HepG2 (cell line): ENCODE data around the gene HTR1D. TPM values are rescaled to one million over a fixed set of nuclear protein-coding genes. Genes with fewer than 3 reads are reported as not detected.

Experiments
- BRF2 ChIP-seq: sonication (generic); formaldehyde crosslinking; IDR thresholded peaks from 2 replicates; pipeline ENCODE4 v1.8.1; 2022; ENCODE audit warnings: mild to moderate bottlenecking, missing genetic modification reagents
- CCAR2 ChIP-seq: fragments of 200-400 bp; formaldehyde crosslinking; optimal IDR thresholded peaks from 2 replicates; pipeline ENCODE3; 2018; ENCODE audit warnings: low read depth, mild to moderate bottlenecking, low read length, moderate library complexity
- CREB3 ChIP-seq: sonication (generic); formaldehyde crosslinking; IDR thresholded peaks from 2 replicates; pipeline ENCODE4 v1.5.0; 2020; ENCODE audit warnings: missing genetic modification reagents
- FOXP1 ChIP-seq, 2 experiments: fragments of 450-650 bp in 1 of 2; IDR thresholded peaks; 2 replicates each; pipeline ENCODE4 v1.6.1; 2017 to 2018; ENCODE audit warnings: antibody characterized with exemption in 1 of 2
- HHEX ChIP-seq: IDR thresholded peaks from 2 replicates; pipeline ENCODE4 v1.6.1; 2016; ENCODE audit warnings: control low read depth
- NFRKB ChIP-seq: fragments of 450-650 bp; IDR thresholded peaks from 2 replicates; pipeline ENCODE4 v1.6.1; 2017
- NR0B2 ChIP-seq: sonication (generic); formaldehyde crosslinking; IDR thresholded peaks from 2 replicates; pipeline ENCODE4 v1.4.0; 2020; ENCODE audit warnings: mild to moderate bottlenecking, missing genetic modification reagents
- POLR2G ChIP-seq: fragments of 200-400 bp; formaldehyde crosslinking; IDR thresholded peaks from 2 replicates; pipeline ENCODE4 v1.6.1; 2018; ENCODE audit warnings: mild to moderate bottlenecking, low read depth, low read length, moderate library complexity
- RFX1 ChIP-seq: fragments of 450-650 bp; IDR thresholded peaks from 2 replicates; pipeline ENCODE4 v1.6.1; 2017
- SMARCE1 ChIP-seq: fragments of 450-650 bp; IDR thresholded peaks from 2 replicates; pipeline ENCODE4 v1.6.1; 2017; ENCODE audit warnings: borderline replicate concordance
- TFE3 ChIP-seq: IDR thresholded peaks from 2 replicates; pipeline ENCODE4 v1.6.1; 2016
- ZBTB1 ChIP-seq: sonication (generic); formaldehyde crosslinking; IDR thresholded peaks from 2 replicates; pipeline ENCODE4 v1.4.0; 2020; ENCODE audit warnings: missing genetic modification reagents, borderline replicate concordance
- ZBTB3 ChIP-seq: sonication (generic); formaldehyde crosslinking; IDR thresholded peaks from 2 replicates; pipeline ENCODE4 v1.4.0; 2020; ENCODE audit warnings: low read depth, mild to moderate bottlenecking, moderate library complexity, missing genetic modification reagents, borderline replicate concordance
- ZC3H4 ChIP-seq: sonication (generic); formaldehyde crosslinking; IDR thresholded peaks from 2 replicates; pipeline ENCODE4 v1.4.0; 2020; ENCODE audit warnings: missing genetic modification reagents, borderline replicate concordance
- ZMAT3 ChIP-seq: sonication (generic); formaldehyde crosslinking; conservative IDR thresholded peaks from 2 replicates; pipeline ENCODE4 v1.7.0; 2021; ENCODE audit warnings: missing genetic modification reagents
- ZNF264 ChIP-seq: sonication (generic); formaldehyde crosslinking; IDR thresholded peaks from 2 replicates; pipeline ENCODE4 v1.4.0; 2020; ENCODE audit warnings: missing genetic modification reagents
- ZNF441 ChIP-seq: sonication (generic); formaldehyde crosslinking; IDR thresholded peaks from 2 replicates; pipeline ENCODE4 v1.7.0; 2021; ENCODE audit warnings: missing genetic modification reagents, borderline replicate concordance
- ZNF512B ChIP-seq: sonication (generic); formaldehyde crosslinking; IDR thresholded peaks from 2 replicates; pipeline ENCODE4 v1.5.1; 2020; ENCODE audit warnings: missing genetic modification reagents, mild to moderate bottlenecking, borderline replicate concordance
- ZNF547 ChIP-seq: sonication (generic); formaldehyde crosslinking; IDR thresholded peaks from 2 replicates; pipeline ENCODE4 v1.5.1; 2020; ENCODE audit warnings: mild to moderate bottlenecking, missing genetic modification reagents
- ZNF563 ChIP-seq: sonication (generic); formaldehyde crosslinking; IDR thresholded peaks from 2 replicates; pipeline ENCODE4 v1.8.0; 2022; ENCODE audit warnings: mild to moderate bottlenecking, moderate library complexity, missing genetic modification reagents
- ZNF598 ChIP-seq: sonication (generic); formaldehyde crosslinking; IDR thresholded peaks from 2 replicates; pipeline ENCODE4 v1.5.1; 2020; ENCODE audit warnings: mild to moderate bottlenecking, missing genetic modification reagents, borderline replicate concordance
- ZNF616 ChIP-seq: sonication (generic); formaldehyde crosslinking; IDR thresholded peaks from 2 replicates; pipeline ENCODE4 v1.5.0; 2020; ENCODE audit warnings: low read depth, mild to moderate bottlenecking, missing genetic modification reagents
- ZNF709 ChIP-seq: sonication (generic); formaldehyde crosslinking; IDR thresholded peaks from 2 replicates; pipeline ENCODE4 v1.5.0; 2020; ENCODE audit warnings: mild to moderate bottlenecking, missing genetic modification reagents
- polyA plus RNA-seq, 8 experiments: library from polyadenylated mRNA; depleted of rRNA in 3 of 8; stranded (reverse) in 7 of 8; unstranded in 1 of 8; fragments of >200 nt; fragmentation: Illumina TruSeq in 4 of 8; extraction: Trizol in 4 of 8; gene quantifications; 2 replicates each; pipeline versions ENCODE4 v1.2.1 to v1.2.3, GENCODE V29; 2011 to 2016; ENCODE audit warnings: low read depth in 4 of 8, missing spikeins in 1 of 8, mixed read lengths in 1 of 8; ENCODE audit not compliant: insufficient read depth in 1 of 8
- total RNA-seq, 5 experiments: library from RNA; depleted of rRNA; stranded (reverse); fragments of >200 nt; fragmentation: Illumina TruSeq; extraction: Trizol; gene quantifications; 2 replicates each; pipeline ENCODE4 v1.2.3, GENCODE V29; 2016; ENCODE audit warnings: low read depth in 1 of 5

Gene HTR1D
- total and polyA plus RNA-seq, 2 of the 13 experiments (the other 11 are each of a cell fraction or from before 2014, with no cell fraction given), result 0.04 to 0.07 TPM

- TF ChIP-seq ZNF512B (CRISPR knock-in tag), result peak; percentile 24; the same call in 1 of the 2 replicates
- no peak for TF ChIP-seq HHEX (CRISPR knock-in tag)
- no peak for TF ChIP-seq FOXP1 (IDR thresholded peaks at IDR 0.05)
- no peak for TF ChIP-seq FOXP1 (CRISPR knock-in tag; IDR thresholded peaks at IDR 0.05)
- TF ChIP-seq ZNF598, result 0 out of 2 replicates have a peak, but pooled peaks have one; percentile 37
- TF ChIP-seq ZNF563 (CRISPR knock-in tag), result peak; percentile 73
- no peak for TF ChIP-seq BRF2 (CRISPR knock-in tag)
- TF ChIP-seq ZMAT3 (CRISPR knock-in tag), result peak; percentile 53; the same call in 1 of the 2 replicates
- 0 out of 2 replicates have a peak, but pooled peaks have one; percentile 61 for TF ChIP-seq ZNF441 (CRISPR knock-in tag)
- no peak for TF ChIP-seq ZC3H4 (CRISPR knock-in tag)
- 0 out of 2 replicates have a peak, but pooled peaks have one; percentile 76 for TF ChIP-seq ZNF709 (CRISPR knock-in tag)
- no peak for TF ChIP-seq CREB3
- no peak for TF ChIP-seq TFE3 (CRISPR knock-in tag)
- no peak for TF ChIP-seq ZBTB3 (CRISPR knock-in tag)
- no peak for TF ChIP-seq ZNF616 (CRISPR knock-in tag)
- no peak for TF ChIP-seq NFRKB
- TF ChIP-seq NR0B2 (CRISPR knock-in tag), result no peak
- TF ChIP-seq ZNF264 (CRISPR knock-in tag), result no peak
- peak; percentile 79 for TF ChIP-seq ZNF547 (CRISPR knock-in tag)
- TF ChIP-seq SMARCE1, result no peak
- no peak for TF ChIP-seq ZBTB1 (CRISPR knock-in tag)
- TF ChIP-seq POLR2G, result no peak
- no peak for TF ChIP-seq CCAR2
- no peak for TF ChIP-seq RFX1
Observed at GRCh38 chr1:23177438-23178380, 39.6 kb downstream of the HTR1D start (continued).
